Keratinocyte (primary cell): ENCODE measurements around the gene MYOD1. TPM values are rescaled to one million over a fixed set of nuclear protein-coding genes. Genes with fewer than 3 reads are reported as not detected.

ENCODE experiments used
- DNase-seq: peaks from one replicate; pipeline ENCODE4 v3.0.0-alpha.2; 2011; ENCODE audit warnings: low read depth, missing footprints, low spot score
- FAIRE-seq: peaks from 2 replicates; lab custom pipeline; 2011; peaks lifted over from hg19 to GRCh38; lab: Jason Lieb, UNC
- H2AFZ ChIP-seq: 2 replicates; pipeline ENCODE4 v1.6.0; 2012; ENCODE audit warnings: low read length, control low read depth, inconsistent platforms; ENCODE audit not compliant: control insufficient read depth
- H3K27ac ChIP-seq: 2 replicates; pipeline ENCODE4 v1.5.1; 2011; ENCODE audit warnings: low read length; ENCODE audit not compliant: control insufficient read depth, insufficient read depth
- H3K27me3 ChIP-seq: 3 replicates; pipeline ENCODE4 v1.6.0; 2011; ENCODE audit warnings: low read length; ENCODE audit not compliant: control insufficient read depth, insufficient read depth; ENCODE audit errors: extremely low read depth
- H3K36me3 ChIP-seq, 2 experiments: 2 replicates in 1 of 2; 3 replicates in 1 of 2; pipeline ENCODE4 v1.5.1; 2011; ENCODE audit warnings: low read length in 2 of 2, mild to moderate bottlenecking in 1 of 2; ENCODE audit not compliant: control insufficient read depth in 2 of 2, insufficient read depth in 2 of 2; ENCODE audit errors: extremely low read depth in 1 of 2
- H3K4me1 ChIP-seq: 3 replicates; pipeline ENCODE4 v1.5.1; 2011; ENCODE audit warnings: low read length; ENCODE audit not compliant: control insufficient read depth, insufficient read depth; ENCODE audit errors: extremely low read depth
- H3K4me2 ChIP-seq: 3 replicates; pipeline ENCODE4 v1.6.0; 2011; ENCODE audit warnings: low read depth, low read length; ENCODE audit not compliant: control insufficient read depth, insufficient read depth; ENCODE audit errors: extremely low read depth
- H3K4me3 ChIP-seq, 3 experiments: fragments of 200-600 bp in 1 of 3; sonication (generic) in 1 of 3; 2 replicates in 2 of 3; 3 replicates in 1 of 3; pipeline ENCODE4 v1.5.1; 2011 to 2016; ENCODE audit warnings: low read length in 3 of 3, mild to moderate bottlenecking in 3 of 3, control low read depth in 2 of 3, inconsistent platforms in 1 of 3, low read depth in 1 of 3, mixed read lengths in 1 of 3, mixed run types in 1 of 3, moderate library complexity in 1 of 3; ENCODE audit not compliant: control insufficient read depth in 2 of 3, insufficient read depth in 2 of 3; ENCODE audit errors: extremely low read depth in 1 of 3
- H3K79me2 ChIP-seq: 2 replicates; pipeline ENCODE4 v1.6.0; 2012; ENCODE audit warnings: low read length; ENCODE audit not compliant: control insufficient read depth, insufficient read depth
- H3K9ac ChIP-seq: 3 replicates; pipeline ENCODE4 v1.6.0; 2011; ENCODE audit warnings: low read length; ENCODE audit not compliant: control insufficient read depth, insufficient read depth; ENCODE audit errors: extremely low read depth
- H3K9me1 ChIP-seq: 3 replicates; pipeline ENCODE4 v1.6.0; 2011; ENCODE audit warnings: low read length; ENCODE audit not compliant: control insufficient read depth, insufficient read depth; ENCODE audit errors: extremely low read depth
- H3K9me3 ChIP-seq: 2 replicates; pipeline ENCODE4 v1.5.1; 2012; ENCODE audit warnings: low read depth, low read length; ENCODE audit not compliant: control insufficient read depth
- H4K20me1 ChIP-seq: 3 replicates; pipeline ENCODE4 v1.6.0; 2011; ENCODE audit warnings: low read length; ENCODE audit not compliant: control insufficient read depth, insufficient read depth; ENCODE audit errors: extremely low read depth
- CTCF ChIP-seq, 3 experiments: IDR thresholded peaks in 1 of 3; conservative IDR thresholded peaks in 1 of 3; optimal IDR thresholded peaks in 1 of 3; 2 replicates in 2 of 3; 3 replicates in 1 of 3; pipeline versions ENCODE3 to v1.5.1; 2011; ENCODE audit warnings: low read length in 3 of 3, mild to moderate bottlenecking in 3 of 3, moderate library complexity in 2 of 3, control low read depth in 1 of 3, inconsistent platforms in 1 of 3; ENCODE audit not compliant: insufficient read depth in 2 of 3; ENCODE audit errors: extremely low read depth in 1 of 3
- EZH2 ChIP-seq: IDR thresholded peaks from one replicate; pipeline ENCODE4 v1.6.1; 2012; ENCODE audit warnings: inconsistent platforms, mild to moderate bottlenecking, low read length, moderate library complexity
- dilution Hi-C: fragments of 300-500 bp; cut with MboI; formaldehyde crosslinking; loops from one replicate; pipeline ENCODE4 v1.7.0; 2020; ENCODE audit warnings: low sequenced_read_pairs; ENCODE audit not compliant: extremely low pct_ligation_motif_present
- polyA plus RNA-seq, 5 experiments: library from polyadenylated mRNA; depleted of rRNA in 3 of 5; stranded (reverse) in 3 of 5; stranded (forward) in 1 of 5; unstranded in 1 of 5; fragments of >200 nt; gene quantifications; 1 replicate in 1 of 5; 2 replicates in 3 of 5; 3 replicates in 1 of 5; pipeline versions ENCODE4 v1.2.1 to v1.2.3, GENCODE V29; 2011 to 2012; ENCODE audit warnings: missing spikeins in 2 of 5, low read depth in 1 of 5, low replicate concordance in 1 of 5

MYOD1 gene
- polyA plus RNA-seq, 1 donor (not counting 4 experiments of a cell fraction or from before 2014, with no cell fraction given), result not detected

- Histone ChIP-seq H3K4me1 (no peaks in the 10 kb centered on the region), H3K9ac (no peak overlapping the region), H3K27me3 (peaks cover 38% of the 10 kb centered on the region), H3K27ac (no peak overlapping the region), H3K4me3 (no peak overlapping the region), H3K36me3 (no peaks in the 10 kb centered on the region), H3K79me2 (no peaks in the 10 kb centered on the region), H3K9me1 (no peaks in the 10 kb centered on the region), H2AFZ (no peak overlapping the region), H4K20me1 (no peaks in the 10 kb centered on the region), H3K9me3 (no peaks in the 10 kb centered on the region), H3K4me2 (no peak overlapping the region)
- FAIRE-seq, result no peak
- no peak for DNase-seq
- dilution Hi-C loops, result no loop called here
- no peak for TF ChIP-seq CTCF (optimal IDR thresholded peaks at IDR 0.05 in 1 of 3, IDR thresholded peaks at IDR 0.05 in 1 of 3, conservative IDR thresholded peaks at IDR 0.05 in 1 of 3; ENCODE audit: extremely low read depth in 1 of 3, insufficient read depth in 2 of 3, low read length in 3 of 3)
- no peak for TF ChIP-seq EZH2
Measured at GRCh38 chr11:17696741-17697140, 22.6 kb upstream of the MYOD1 start.

- no peak for FAIRE-seq
- Histone ChIP-seq H3K27me3 (peaks cover 38% of the 10 kb centered on the region), H3K36me3 (no peaks in the 10 kb centered on the region), H3K27ac (no peak overlapping the region), H3K4me3 (no peak overlapping the region), H3K9me1 (no peaks in the 10 kb centered on the region), H3K9ac (no peak overlapping the region), H2AFZ (no peak overlapping the region), H3K4me2 (no peak overlapping the region), H3K9me3 (no peaks in the 10 kb centered on the region), H3K4me1 (no peaks in the 10 kb centered on the region), H3K79me2 (no peaks in the 10 kb centered on the region), H4K20me1 (no peaks in the 10 kb centered on the region)
- DNase-seq, result no peak
- TF ChIP-seq CTCF (optimal IDR thresholded peaks at IDR 0.05 in 1 of 3, IDR thresholded peaks at IDR 0.05 in 1 of 3, conservative IDR thresholded peaks at IDR 0.05 in 1 of 3; ENCODE audit: extremely low read depth in 1 of 3, insufficient read depth in 2 of 3, low read length in 3 of 3), result no peak
- TF ChIP-seq EZH2, result no peak
- dilution Hi-C loops, result no loop called here
Measured at GRCh38 chr11:17697175-17697949, 22.0 kb upstream of the MYOD1 start.
